Ascending aorta (tissue), 2 donors: ENCODE results near the gene MAP2K4. TPM values are rescaled to one million over a fixed set of nuclear protein-coding genes. Genes with fewer than 3 reads are reported as not detected.
A peak's percentile ranks its signal among the peaks of the same experiment; 100 is the strongest.

Source experiments
- DNase-seq, 2 donors: peaks; one replicate each; pipeline ENCODE4 v3.0.0-alpha.2; 2019; ENCODE audit warnings: low spot score in 2 of 2
- H3K27ac ChIP-seq, 2 donors: fragments of 200-600 bp; sonication (generic); one replicate each; pipeline ENCODE4 v1.5.1; 2016 to 2017; ENCODE audit warnings: mild to moderate bottlenecking in 1 of 2
- H3K27me3 ChIP-seq: fragments of 200-600 bp; sonication (generic); one replicate; pipeline ENCODE4 v1.5.1; 2017
- H3K36me3 ChIP-seq, 2 donors: fragments of 200-600 bp; sonication (generic); one replicate each; pipeline ENCODE4 v1.5.1; 2016
- H3K4me1 ChIP-seq, 2 donors: fragments of 200-600 bp; sonication (generic); one replicate each; pipeline ENCODE4 v1.5.1; 2016 to 2017; ENCODE audit warnings: mild to moderate bottlenecking in 1 of 2
- H3K4me3 ChIP-seq, 2 donors: fragments of 200-600 bp; sonication (generic); one replicate each; pipeline ENCODE4 v1.5.1; 2016 to 2017; ENCODE audit warnings: mild to moderate bottlenecking in 1 of 2
- H3K9me3 ChIP-seq, 2 donors: fragments of 200-600 bp; sonication (generic); one replicate each; pipeline ENCODE4 v1.5.1; 2016
- intact Hi-C: fragments of 100-400 bp; cut with DNase I; formaldehyde crosslinking; loops from one replicate; pipeline ENCODE4 v1.15.1; 2023
- total RNA-seq: library from RNA; depleted of rRNA; stranded (reverse); fragments of >200 nt; gene quantifications from one replicate; pipeline ENCODE4 v1.1.0, GENCODE V29; 2016
- TF ChIP-seq, protein P1 (sequence below), 3 experiments: fragments of 200-600 bp in 2 of 3; fragments of 450-650 bp in 1 of 3; sonication (generic) in 2 of 3; IDR thresholded peaks; one replicate each; pipeline ENCODE4 v1.5.1; 2016 to 2019; ENCODE audit warnings: antibody characterized with exemption in 3 of 3, mild to moderate bottlenecking in 1 of 3, moderate library complexity in 1 of 3

Gene MAP2K4
- total RNA-seq, 1 donor from 2014 or later = 54.5 TPM

DNA sequence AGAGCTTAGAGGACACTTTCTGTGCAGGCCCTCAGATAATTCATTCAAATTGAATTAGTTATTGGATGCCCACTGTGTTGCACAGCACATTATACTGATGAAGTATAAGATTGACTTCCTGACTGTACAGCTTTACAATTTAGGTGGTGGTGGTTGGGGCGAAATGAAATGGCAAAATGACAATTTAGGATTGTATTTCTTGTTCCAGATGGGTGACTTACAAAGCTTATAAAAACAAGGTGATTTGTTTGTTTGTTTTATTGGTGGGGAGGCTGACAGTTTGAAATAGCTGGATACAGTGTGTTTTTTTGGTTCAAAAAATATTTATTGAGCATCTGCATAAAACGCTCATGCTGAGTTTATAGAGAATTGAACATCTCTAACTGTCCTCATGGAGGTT, 1.6 kb downstream of the MAP2K4 start:
- no peaks in the 10 kb centered on the region for H3K9me3 ChIP-seq
- peak overlapping the region; percentile 90 to 99 for H3K4me3 ChIP-seq
- intact Hi-C loops = loop anchor here (5.0 to 10.0 kb wide), 2 partner anchors 95 to 992 kb away; partner anchors contain the start of gene ELAC2
- no peaks in the 10 kb centered on the region for H3K27me3 ChIP-seq
- H3K27ac ChIP-seq = no peak overlapping the region
- H3K36me3 ChIP-seq = no peaks in the 10 kb centered on the region
- DNase-seq = no peak
- TF ChIP-seq, protein P1, sequence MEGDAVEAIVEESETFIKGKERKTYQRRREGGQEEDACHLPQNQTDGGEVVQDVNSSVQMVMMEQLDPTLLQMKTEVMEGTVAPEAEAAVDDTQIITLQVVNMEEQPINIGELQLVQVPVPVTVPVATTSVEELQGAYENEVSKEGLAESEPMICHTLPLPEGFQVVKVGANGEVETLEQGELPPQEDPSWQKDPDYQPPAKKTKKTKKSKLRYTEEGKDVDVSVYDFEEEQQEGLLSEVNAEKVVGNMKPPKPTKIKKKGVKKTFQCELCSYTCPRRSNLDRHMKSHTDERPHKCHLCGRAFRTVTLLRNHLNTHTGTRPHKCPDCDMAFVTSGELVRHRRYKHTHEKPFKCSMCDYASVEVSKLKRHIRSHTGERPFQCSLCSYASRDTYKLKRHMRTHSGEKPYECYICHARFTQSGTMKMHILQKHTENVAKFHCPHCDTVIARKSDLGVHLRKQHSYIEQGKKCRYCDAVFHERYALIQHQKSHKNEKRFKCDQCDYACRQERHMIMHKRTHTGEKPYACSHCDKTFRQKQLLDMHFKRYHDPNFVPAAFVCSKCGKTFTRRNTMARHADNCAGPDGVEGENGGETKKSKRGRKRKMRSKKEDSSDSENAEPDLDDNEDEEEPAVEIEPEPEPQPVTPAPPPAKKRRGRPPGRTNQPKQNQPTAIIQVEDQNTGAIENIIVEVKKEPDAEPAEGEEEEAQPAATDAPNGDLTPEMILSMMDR (IDR thresholded peaks at IDR 0.05) = no peak
- peaks cover 10 to 21% of the 10 kb centered on the region in 2 donors for H3K4me1 ChIP-seq

DNA sequence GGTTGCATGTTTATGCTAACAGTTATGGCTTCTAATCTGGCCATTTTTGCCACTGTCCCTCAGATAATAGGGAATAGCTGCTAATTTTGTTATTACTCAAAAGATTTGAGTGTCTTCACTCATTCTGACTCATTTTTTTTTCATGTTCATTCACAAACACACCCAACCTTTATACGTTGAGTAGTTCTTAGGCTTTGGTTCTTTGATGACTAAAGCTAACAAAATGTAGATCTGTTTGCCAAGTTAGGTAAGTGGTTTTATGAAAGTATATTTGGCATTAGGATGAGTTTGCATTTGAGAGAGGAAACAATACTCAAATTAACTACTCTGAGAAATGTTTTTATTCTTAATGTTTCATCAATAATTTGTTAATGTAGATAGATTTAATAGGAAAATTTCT, 3.6 kb downstream of the MAP2K4 start:
- DNase-seq = no peak
- H3K27ac ChIP-seq = no peak overlapping the region
- no peaks in the 10 kb centered on the region for H3K36me3 ChIP-seq
- H3K4me1 ChIP-seq = peaks cover 10 to 21% of the 10 kb centered on the region in 2 donors
- TF ChIP-seq, protein P1 (IDR thresholded peaks at IDR 0.05) = no peak
- intact Hi-C loops = loop anchor here (5.0 to 10.0 kb wide), 2 partner anchors 93 to 990 kb away; partner anchors contain the start of gene ELAC2
- no peaks in the 10 kb centered on the region for H3K9me3 ChIP-seq
- no peaks in the 10 kb centered on the region for H3K27me3 ChIP-seq
- H3K4me3 ChIP-seq = no peak overlapping the region

DNA sequence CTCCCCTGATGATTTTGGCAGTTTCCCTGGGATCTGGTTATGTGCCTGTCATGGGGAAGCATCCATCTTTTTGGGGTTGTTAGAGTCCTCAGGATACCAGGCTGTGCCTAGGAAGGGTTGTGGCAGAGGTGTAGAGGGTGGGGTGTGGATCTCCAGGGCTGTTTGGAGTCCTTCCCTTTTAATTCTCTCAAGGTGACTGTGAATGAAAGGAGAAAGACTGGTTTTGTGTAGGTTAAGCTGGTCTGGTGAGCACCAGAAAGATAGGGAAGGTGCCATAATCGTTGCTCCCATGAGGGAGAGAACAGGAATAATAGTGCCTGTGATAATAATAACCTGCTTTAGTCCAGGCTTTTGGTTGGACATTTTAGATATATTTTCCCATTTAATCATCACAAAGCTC, 7.0 kb downstream of the MAP2K4 start:
- Histone ChIP-seq H3K36me3 (no peaks in the 10 kb centered on the region), H3K9me3 (no peaks in the 10 kb centered on the region), H3K4me1 (peaks cover 0 to 11% of the 10 kb centered on the region in 2 donors), H3K4me3 (no peak overlapping the region), H3K27ac (no peak overlapping the region), H3K27me3 (no peaks in the 10 kb centered on the region)
- TF ChIP-seq, protein P1 (IDR thresholded peaks at IDR 0.05) = no peak
- intact Hi-C loops = loop anchor here (10.0 kb wide), 1 partner anchor 987 kb away; the partner anchor contains the start of gene ELAC2
- no peak for DNase-seq

DNA sequence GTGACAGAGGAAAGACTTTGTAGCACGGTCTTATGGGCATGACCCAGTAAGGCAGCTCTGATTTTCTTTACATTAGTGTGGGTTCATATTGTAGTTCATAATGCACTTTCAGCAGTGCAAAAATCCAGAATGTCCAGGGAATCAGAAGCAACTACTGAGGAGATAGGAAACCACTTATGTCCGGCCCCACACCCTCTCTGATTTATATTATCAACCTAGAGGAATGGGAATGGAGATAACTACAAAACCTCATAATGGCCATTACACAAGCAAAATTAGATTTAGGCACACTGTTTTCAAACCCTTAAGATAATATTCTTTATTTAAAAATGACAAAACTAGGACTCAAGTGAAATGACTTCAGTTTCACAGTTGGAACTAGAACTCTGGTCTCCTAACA, 7.9 kb downstream of the MAP2K4 start:
- H3K9me3 ChIP-seq = no peaks in the 10 kb centered on the region
- H3K4me1 ChIP-seq = peaks cover 0 to 4% of the 10 kb centered on the region in 2 donors
- DNase-seq = no peak
- intact Hi-C loops = loop anchor here (10.0 kb wide), 1 partner anchor 986 kb away; the partner anchor contains the start of gene ELAC2
- H3K36me3 ChIP-seq = no peaks in the 10 kb centered on the region
- no peaks in the 10 kb centered on the region for H3K27me3 ChIP-seq
- H3K27ac ChIP-seq = no peak overlapping the region
- H3K4me3 ChIP-seq = no peak overlapping the region
- TF ChIP-seq, protein P1 (IDR thresholded peaks at IDR 0.05) = no peak

DNA sequence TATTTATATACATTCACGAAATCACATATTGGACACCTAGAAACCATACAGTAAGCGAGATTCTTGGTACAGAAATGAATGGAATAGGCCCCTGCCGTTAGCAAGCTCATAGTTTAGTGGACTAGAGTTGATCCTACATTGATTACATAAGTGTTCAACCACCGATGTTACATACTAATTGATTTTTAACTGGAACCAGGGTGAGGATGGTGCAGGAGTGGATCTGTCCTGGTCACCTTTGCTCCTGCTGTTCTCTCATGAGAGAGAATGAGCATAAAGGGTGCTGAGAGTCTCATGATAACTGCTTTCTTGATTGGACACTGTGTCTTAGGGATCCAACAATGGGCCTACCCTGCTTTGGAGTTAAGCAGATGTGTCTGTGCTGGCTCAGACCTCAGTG, 13.9 kb downstream of the MAP2K4 start:
- no peak overlapping the region for H3K4me3 ChIP-seq
- no peaks in the 10 kb centered on the region for H3K36me3 ChIP-seq
- H3K4me1 ChIP-seq = no peaks in the 10 kb centered on the region
- intact Hi-C loops = no loop called here
- H3K27me3 ChIP-seq = no peaks in the 10 kb centered on the region
- H3K27ac ChIP-seq = no peak overlapping the region
- DNase-seq = no peak
- TF ChIP-seq, protein P1 (IDR thresholded peaks at IDR 0.05) = no peak
- no peaks in the 10 kb centered on the region for H3K9me3 ChIP-seq

DNA sequence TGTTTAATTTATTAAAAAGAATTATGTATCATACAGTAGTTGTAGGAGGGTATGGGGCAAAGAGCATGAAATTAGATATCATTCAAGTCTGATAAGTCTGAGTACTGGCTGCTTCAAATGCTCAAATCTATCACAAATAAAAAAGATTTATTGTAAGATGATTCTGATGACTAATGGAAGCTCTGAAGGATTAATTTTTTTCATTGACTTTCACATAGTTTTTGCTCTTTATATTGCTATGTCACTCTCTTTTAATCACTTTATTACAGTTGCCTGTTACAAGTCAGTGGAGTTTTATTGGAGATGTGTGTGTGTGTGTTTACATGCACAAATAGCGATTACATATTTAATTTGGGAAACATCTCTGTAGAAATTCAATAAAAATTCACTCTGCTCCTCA, 15.0 kb downstream of the MAP2K4 start:
- no peak overlapping the region for H3K27ac ChIP-seq
- H3K4me1 ChIP-seq = no peaks in the 10 kb centered on the region
- H3K4me3 ChIP-seq = no peak overlapping the region
- no peaks in the 10 kb centered on the region for H3K9me3 ChIP-seq
- no peak for DNase-seq
- intact Hi-C loops = no loop called here
- H3K27me3 ChIP-seq = no peaks in the 10 kb centered on the region
- no peaks in the 10 kb centered on the region for H3K36me3 ChIP-seq
- TF ChIP-seq, protein P1 (IDR thresholded peaks at IDR 0.05) = no peak
